Measurements from ENCODE around the gene PTBP1. TPM values are rescaled to one million over a fixed set of nuclear protein-coding genes. Genes with fewer than 3 reads are reported as not detected.
A peak's percentile ranks its signal among the peaks of the same experiment; 100 is the strongest.

The PTBP1 gene
- total RNA-seq, 1 donor from 2014 or later, result 496 TPM

- H3K27me3 Mint-ChIP-seq, result peaks cover 11% of the 10 kb centered on the region
- H3K4me3 Mint-ChIP-seq, result no peak overlapping the region
- no peaks in the 10 kb centered on the region for H3K36me3 Mint-ChIP-seq
- no peaks in the 10 kb centered on the region for H3K9me3 Mint-ChIP-seq
- DNase-seq (ENCODE audit: extremely low spot score, unreplicated experiment), result no peak
- no peak overlapping the region for H3K27ac Mint-ChIP-seq
- TF ChIP-seq, protein P1, sequence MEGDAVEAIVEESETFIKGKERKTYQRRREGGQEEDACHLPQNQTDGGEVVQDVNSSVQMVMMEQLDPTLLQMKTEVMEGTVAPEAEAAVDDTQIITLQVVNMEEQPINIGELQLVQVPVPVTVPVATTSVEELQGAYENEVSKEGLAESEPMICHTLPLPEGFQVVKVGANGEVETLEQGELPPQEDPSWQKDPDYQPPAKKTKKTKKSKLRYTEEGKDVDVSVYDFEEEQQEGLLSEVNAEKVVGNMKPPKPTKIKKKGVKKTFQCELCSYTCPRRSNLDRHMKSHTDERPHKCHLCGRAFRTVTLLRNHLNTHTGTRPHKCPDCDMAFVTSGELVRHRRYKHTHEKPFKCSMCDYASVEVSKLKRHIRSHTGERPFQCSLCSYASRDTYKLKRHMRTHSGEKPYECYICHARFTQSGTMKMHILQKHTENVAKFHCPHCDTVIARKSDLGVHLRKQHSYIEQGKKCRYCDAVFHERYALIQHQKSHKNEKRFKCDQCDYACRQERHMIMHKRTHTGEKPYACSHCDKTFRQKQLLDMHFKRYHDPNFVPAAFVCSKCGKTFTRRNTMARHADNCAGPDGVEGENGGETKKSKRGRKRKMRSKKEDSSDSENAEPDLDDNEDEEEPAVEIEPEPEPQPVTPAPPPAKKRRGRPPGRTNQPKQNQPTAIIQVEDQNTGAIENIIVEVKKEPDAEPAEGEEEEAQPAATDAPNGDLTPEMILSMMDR (conservative IDR thresholded peaks at IDR 0.05), result no peak
- H3K4me1 Mint-ChIP-seq (ENCODE audit: unreplicated experiment), result no peaks in the 10 kb centered on the region
These were observed 58.4 kb downstream of the PTBP1 start for GRCh38 chr19:855566-856120.

GRCh38 chr19:858284-858683, 61.0 kb downstream of the PTBP1 start:
- H3K36me3 Mint-ChIP-seq, result no peaks in the 10 kb centered on the region
- H3K9me3 Mint-ChIP-seq, result no peaks in the 10 kb centered on the region
- DNase-seq (ENCODE audit: extremely low spot score, unreplicated experiment), result no peak
- H3K27me3 Mint-ChIP-seq, result peaks cover 14% of the 10 kb centered on the region
- no peak overlapping the region for H3K27ac Mint-ChIP-seq
- no peak overlapping the region for H3K4me3 Mint-ChIP-seq
- TF ChIP-seq, protein P1 (conservative IDR thresholded peaks at IDR 0.05), result no peak
- H3K4me1 Mint-ChIP-seq (ENCODE audit: unreplicated experiment), result no peaks in the 10 kb centered on the region

DNA sequence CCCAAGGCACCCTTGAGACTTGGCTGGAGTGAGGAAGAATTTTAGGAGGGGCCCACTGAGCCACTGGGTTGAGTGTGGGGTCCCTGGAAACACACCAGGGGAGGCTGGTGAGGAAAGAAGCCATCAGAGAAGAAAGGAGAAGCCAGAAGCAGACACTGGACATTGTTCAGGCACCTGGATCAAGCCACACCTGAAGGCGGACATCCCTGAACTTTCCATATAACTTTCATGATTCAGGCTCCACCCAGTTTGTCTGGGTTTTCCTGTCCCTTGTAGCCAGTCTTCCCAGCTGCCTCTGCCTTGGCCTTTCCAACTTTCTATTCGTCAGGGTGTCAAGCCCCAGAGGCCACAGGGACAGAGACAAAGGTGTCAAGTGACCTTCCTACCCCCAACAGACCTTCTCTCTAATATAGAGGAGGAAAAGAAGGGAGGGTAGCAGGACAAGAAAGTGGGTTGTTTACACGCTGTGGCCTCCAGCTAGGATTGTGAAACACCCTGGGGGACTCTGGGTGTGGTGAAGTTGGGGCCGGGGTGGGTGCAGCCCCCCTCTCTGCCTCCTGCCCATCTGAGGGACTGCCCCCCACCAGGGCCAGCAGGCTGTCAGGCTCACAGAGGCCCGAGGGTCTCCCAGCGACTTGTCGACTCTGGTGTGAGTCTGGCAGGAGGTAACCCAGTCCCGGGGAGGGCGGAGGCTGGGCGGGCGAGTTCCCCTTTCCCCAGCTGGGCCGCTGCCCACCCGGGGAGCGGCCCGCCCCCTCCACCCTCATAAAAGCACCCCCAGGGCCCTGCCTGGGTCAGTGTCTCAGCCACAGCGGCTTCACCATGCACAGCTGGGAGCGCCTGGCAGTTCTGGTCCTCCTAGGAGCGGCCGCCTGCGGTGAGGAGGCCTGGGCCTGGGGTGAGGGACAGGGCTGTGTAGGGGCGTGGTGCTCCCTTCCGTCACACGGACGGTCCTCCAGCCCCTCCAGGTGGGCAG, 61.9 kb downstream of the PTBP1 start, which contains the start of gene CFD:
TSS of gene CFD (plus strand) at position 797 of the 976 bp plus-strand sequence. CDS start at position 823, 26 bp downstream.
- no peaks in the 10 kb centered on the region for H3K4me1 Mint-ChIP-seq (ENCODE audit: unreplicated experiment)
- DNase-seq (ENCODE audit: extremely low spot score, unreplicated experiment), result no peak
- peak within 1 kb of the TSS; percentile 63 for H3K4me3 Mint-ChIP-seq
- no peaks in the 10 kb centered on the region for H3K36me3 Mint-ChIP-seq
- H3K27me3 Mint-ChIP-seq, result peaks cover 14% of the 10 kb centered on the region
- TF ChIP-seq, protein P1 (conservative IDR thresholded peaks at IDR 0.05), result no peak
- H3K27ac Mint-ChIP-seq, result no peak within 1 kb of the TSS
- H3K9me3 Mint-ChIP-seq, result no peaks in the 10 kb centered on the region

- Mint-ChIP-seq H3K27me3 (peaks cover 14% of the 10 kb centered on the region), H3K27ac (no peak overlapping the region), H3K9me3 (no peaks in the 10 kb centered on the region), H3K4me1 (ENCODE audit: unreplicated experiment) (no peaks in the 10 kb centered on the region), H3K36me3 (no peaks in the 10 kb centered on the region), H3K4me3 (no peak overlapping the region)
- no peak for DNase-seq (ENCODE audit: extremely low spot score, unreplicated experiment)
- TF ChIP-seq, protein P1 (conservative IDR thresholded peaks at IDR 0.05), result no peak
These were observed 64.0 kb downstream of the PTBP1 start for GRCh38 chr19:861141-861755.

Small RNAs within 50 kb of the gene (microRNA-seq; reads per million reads assigned to microRNA genes)
- 19.6 reads per million, percentile 43 among the genes with 10 or more reads in this experiment for gene MIR3187
- gene MIR4745, result 35.3 reads per million, percentile 51 among the genes with 10 or more reads in this experiment

Other genes starting within 250 kb of the PTBP1 start
- 497 and 522 TPM in 2 replicates for gene BSG, start 224.9 kb upstream of the PTBP1 start, total RNA-seq (ENCODE audit: low replicate concordance)
- gene HCN2, start 207.6 kb upstream of the PTBP1 start, total RNA-seq (ENCODE audit: low replicate concordance), result 1.4 and 1.9 TPM in 2 replicates
- 52.2 and 59.8 TPM in 2 replicates for gene POLRMT, start 163.9 kb upstream of the PTBP1 start, total RNA-seq (ENCODE audit: low replicate concordance)
- gene FGF22, start 157.6 kb upstream of the PTBP1 start, total RNA-seq (ENCODE audit: low replicate concordance), result not detected in 2 replicates
- gene RNF126, start 134.2 kb upstream of the PTBP1 start, total RNA-seq (ENCODE audit: low replicate concordance), result 38.1 and 41.3 TPM in 2 replicates
- 9.3 and 11.0 TPM in 2 replicates for gene FSTL3, start 121.1 kb upstream of the PTBP1 start, total RNA-seq (ENCODE audit: low replicate concordance)
- gene PRSS57, start 102.0 kb upstream of the PTBP1 start, total RNA-seq (ENCODE audit: low replicate concordance), result not detected in 2 replicates
- gene PALM, start 88.5 kb upstream of the PTBP1 start, total RNA-seq (ENCODE audit: low replicate concordance), result 63.3 and 64.1 TPM in 2 replicates
- gene MISP, start 46.3 kb upstream of the PTBP1 start, total RNA-seq (ENCODE audit: low replicate concordance), result 9.4 and 20.8 TPM in 2 replicates
- gene PLPPR3, start 24.5 kb downstream of the PTBP1 start, total RNA-seq (ENCODE audit: low replicate concordance), result 9.9 and 29.2 TPM in 2 replicates
- 0.41 TPM in 1 of 2 replicates, not detected in the other for gene AZU1, start 30.4 kb downstream of the PTBP1 start, total RNA-seq (ENCODE audit: low replicate concordance)
- 0.45 TPM in 1 of 2 replicates, not detected in the other for gene PRTN3, start 43.5 kb downstream of the PTBP1 start, total RNA-seq (ENCODE audit: low replicate concordance)
- gene ELANE, start 54.9 kb downstream of the PTBP1 start, total RNA-seq (ENCODE audit: low replicate concordance), result not detected in 2 replicates
- 5.5 and 11.3 TPM in 2 replicates for gene CFD, start 62.2 kb downstream of the PTBP1 start, total RNA-seq (ENCODE audit: low replicate concordance)
- 59.6 and 74.2 TPM in 2 replicates for gene MED16, start 95.7 kb downstream of the PTBP1 start, total RNA-seq (ENCODE audit: low replicate concordance)
- gene RNU6-9, start 96.0 kb downstream of the PTBP1 start, total RNA-seq (ENCODE audit: low replicate concordance), result not detected in 2 replicates
- gene R3HDM4, start 115.8 kb downstream of the PTBP1 start, total RNA-seq (ENCODE audit: low replicate concordance), result 48.8 and 56.7 TPM in 2 replicates
- 1.2 and 2.2 TPM in 2 replicates for gene KISS1R, start 119.9 kb downstream of the PTBP1 start, total RNA-seq (ENCODE audit: low replicate concordance)
- gene ARID3A, start 128.6 kb downstream of the PTBP1 start, total RNA-seq (ENCODE audit: low replicate concordance), result 83.0 and 124 TPM in 2 replicates
- gene WDR18, start 186.9 kb downstream of the PTBP1 start, total RNA-seq (ENCODE audit: low replicate concordance), result 59.5 and 65.4 TPM in 2 replicates
- 0.65 and 1.00 TPM in 2 replicates for gene GRIN3B, start 203.0 kb downstream of the PTBP1 start, total RNA-seq (ENCODE audit: low replicate concordance)
- 157 and 173 TPM in 2 replicates for gene TMEM259, start 223.7 kb downstream of the PTBP1 start, total RNA-seq (ENCODE audit: low replicate concordance)
- not detected in 2 replicates for gene RNU6-2, start 224.1 kb downstream of the PTBP1 start, total RNA-seq (ENCODE audit: low replicate concordance)
- 276 and 279 TPM in 2 replicates for gene CNN2, start 229.2 kb downstream of the PTBP1 start, total RNA-seq (ENCODE audit: low replicate concordance)
- 23.9 and 26.1 TPM in 2 replicates for gene ABCA7, start 242.7 kb downstream of the PTBP1 start, total RNA-seq (ENCODE audit: low replicate concordance)

Data from type B pancreatic cell (in vitro differentiated cells).